ENCODE data around the gene DCANP1.

The DCANP1 gene

DNA sequence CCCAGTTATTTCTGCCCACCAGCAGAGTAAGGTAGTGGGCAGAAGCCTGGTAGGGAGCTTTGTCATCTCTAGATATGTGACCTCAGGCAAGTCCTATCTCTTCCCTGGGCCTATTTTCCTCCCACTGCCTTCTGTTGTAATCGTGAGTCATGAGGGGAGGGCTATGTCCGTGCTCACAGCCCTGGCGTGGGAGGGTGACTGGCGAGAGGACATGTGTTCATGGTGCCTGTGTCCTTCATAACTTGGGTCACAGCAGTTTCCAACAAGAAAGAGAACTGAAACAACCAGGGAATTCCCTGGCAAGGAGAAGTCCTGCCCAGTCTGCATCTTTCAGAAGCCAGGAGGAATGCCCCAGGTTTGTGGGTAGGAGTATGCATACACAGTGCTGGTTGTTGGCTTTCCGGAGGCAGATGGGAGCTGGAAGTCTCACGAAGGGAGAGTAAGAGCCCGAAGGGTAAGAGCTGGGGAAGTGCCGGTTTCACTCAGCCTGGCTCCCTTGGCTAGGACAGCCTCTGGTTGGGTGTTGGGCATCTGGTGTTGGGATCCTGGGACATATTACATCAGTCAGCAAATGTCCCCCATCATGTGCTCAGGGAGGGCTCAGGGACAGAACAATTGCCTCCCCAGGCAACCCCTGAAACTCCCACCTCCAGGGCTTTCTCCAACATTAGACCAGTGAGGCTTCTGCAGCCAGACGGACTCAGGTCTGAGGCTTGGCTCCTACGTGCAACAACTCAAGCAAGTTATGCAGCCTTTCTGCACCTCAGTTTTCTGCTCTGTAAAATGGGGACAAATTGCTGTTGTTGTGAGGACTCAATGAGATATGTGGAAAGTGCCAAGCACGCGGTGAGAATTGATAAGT lies 9.3 kb upstream of the DCANP1 start:
- DNase-seq, result no peak

DNA sequence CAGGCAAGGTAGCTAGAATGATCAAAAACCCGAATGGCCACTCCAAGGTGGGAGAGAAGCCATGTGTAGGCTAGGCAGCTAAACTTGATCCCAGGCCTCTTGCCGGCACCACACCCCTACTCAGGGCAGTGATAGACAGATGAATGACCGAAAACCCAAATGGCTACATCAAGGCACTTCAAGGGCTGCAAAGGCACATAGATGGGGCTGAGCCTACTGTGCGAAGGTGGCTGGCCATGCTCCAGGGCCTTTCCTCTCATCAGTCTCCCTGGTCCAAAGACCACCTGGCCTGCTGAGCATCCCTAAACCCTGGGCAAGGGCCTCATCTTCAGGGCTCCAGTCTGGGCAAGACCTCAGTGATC lies 8.7 kb upstream of the DCANP1 start:
- DNase-seq, result no peak

DNA sequence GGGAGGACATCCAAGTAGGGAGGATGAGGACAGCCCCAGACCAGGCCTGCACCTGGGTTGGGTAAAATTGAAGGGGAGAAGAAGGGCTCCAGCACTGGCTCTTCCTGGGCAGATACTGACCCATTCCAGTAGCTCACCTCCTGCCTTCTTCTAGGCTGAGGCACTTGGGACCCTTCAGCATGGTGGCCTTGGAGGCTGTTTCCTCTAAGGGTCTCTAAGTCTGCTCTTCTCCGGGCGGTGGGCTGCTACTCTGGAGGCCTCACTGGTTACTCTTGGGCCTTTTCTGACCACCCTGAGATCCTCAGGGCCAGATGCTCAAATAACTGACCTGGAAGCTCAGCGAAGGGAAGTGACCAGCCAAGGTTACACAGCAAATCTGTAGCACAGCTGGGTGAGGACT lies 7.8 kb upstream of the DCANP1 start:
- no peak for DNase-seq

DNA sequence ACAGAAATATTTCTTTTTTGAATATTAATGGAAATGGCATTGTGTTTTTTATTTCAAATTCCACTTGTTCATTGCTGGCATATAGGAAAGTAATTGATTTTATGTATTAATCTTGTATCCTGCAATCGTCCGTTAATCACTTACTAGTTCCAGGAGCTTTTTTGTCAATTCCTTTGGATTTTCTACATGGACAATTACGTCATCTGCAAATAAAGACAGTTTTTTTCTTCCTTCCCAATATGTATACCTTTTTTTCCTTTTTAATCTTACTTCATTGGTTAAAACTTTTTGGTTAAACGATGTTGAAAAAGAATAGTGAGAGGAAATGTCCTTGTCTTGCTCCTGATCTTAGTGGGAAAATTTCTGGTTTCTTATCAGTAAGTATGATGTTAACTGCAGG lies 6.5 kb upstream of the DCANP1 start:
- DNase-seq, result no peak

DNA sequence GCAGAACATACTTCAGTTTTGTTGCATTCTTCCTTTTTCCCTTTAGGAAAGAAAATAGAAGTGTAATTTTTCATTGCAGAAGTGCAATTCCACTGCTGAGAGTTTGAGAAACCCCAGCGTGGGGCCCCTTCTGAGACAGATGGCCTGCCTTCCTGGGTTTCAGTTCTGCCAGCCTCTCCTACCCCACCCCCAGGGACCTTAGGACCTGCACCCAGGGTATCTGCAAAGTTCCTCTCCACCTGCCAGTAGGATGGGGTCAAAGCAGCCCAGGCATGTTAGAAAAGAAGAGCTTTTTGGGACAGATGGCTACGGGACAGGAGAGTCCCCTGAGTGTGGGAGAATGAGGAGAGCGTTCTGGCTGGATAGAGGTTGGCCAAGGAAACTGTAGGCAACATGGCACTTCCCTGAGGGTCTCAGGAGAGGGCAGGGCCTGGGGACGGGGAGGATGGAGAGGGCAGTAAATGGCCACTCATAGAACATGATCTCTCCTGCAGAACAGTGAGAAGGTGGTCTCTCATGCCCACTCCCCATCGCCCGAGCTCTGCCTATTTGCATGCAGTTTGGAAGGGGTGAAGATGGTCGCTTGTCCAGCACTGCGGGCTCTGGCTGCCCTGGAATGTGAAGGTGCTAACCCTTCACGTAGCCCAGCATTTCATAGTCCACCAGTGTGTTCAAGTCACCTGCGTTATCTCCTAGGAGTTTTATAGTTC lies 5.3 kb upstream of the DCANP1 start, which contains the start of gene TIFAB:
Gene TIFAB, minus strand, starts transcription at position 31 of the 710 bp plus-strand sequence. CDS start 2,412 bp downstream, outside the sequence.
- no peak for DNase-seq

DNA sequence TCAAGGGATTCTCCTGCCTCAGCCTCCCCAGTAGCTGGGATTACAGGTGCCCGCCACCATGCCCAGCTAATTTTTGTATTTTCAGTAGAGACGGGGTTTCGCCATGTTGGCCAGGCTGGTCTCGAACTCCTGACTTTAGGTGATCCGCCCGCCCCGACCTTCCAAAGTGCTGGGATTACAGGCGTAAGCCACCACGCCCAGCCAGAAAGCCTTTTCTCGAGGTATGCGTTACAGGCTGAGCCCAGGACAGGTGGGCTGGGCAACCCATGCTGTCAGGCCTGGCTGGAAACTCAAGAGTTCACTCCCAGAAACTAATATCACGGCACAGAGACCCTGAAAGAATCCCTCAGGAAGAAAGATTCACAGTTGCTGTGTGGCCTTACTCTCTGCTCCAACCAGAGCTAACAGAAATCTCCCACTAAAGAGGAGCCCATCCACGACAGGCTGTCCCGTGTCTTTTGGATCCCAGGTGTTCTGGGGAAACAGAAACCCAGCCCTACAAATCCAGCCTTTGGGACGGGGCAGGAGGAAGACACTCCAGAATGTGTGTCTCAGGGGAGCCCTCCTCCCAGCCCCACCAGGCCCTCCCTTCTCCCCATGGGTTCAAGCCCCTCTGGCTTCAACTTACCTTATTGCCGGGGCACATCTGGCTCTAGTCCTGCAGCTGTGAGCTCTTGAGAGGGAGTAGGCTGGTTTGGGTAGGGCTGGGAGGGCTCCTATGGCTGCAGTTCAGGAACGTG lies 4.6 kb upstream of the DCANP1 start:
- DNase-seq, result no peak

DNA sequence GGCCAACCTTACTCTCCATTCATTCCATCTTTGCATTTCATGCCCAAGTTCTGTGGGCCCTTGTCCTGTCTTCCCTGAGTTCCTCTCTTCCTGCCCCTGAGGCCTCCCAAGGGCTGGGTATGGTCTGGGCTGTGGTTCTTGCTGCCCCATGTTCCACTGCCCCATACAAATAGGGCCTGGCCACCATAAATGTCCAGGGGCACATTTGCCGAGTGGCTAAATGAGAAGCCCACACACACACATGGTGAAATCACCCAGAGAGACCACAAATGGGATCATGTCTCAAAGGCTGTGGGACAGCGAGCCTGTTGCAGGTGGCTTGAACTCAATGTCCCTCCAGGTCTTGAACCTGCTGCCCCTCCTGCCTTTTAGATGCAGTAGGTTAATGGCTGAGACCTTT lies 3.8 kb upstream of the DCANP1 start:
- no peak for DNase-seq

DNA sequence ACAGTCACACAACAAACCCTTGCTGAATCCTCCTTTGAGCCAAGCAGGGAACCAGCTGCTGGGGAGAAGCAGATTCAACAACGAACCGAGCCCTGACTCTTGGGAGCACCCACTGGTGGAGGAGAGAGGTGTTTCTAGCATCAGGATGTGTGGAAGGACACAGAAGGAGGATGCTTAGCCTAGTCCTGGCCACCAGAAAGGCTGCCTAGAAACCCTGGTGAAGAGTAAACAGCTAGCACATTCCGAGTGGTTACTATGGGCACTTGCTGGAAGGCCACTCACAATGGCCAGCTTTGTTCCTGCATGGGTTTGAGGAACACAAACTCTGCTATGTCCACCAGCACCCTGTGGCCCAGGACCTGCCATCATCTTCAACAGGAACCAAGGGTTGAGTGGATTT lies 3.2 kb upstream of the DCANP1 start:
- DNase-seq, result no peak

DNA sequence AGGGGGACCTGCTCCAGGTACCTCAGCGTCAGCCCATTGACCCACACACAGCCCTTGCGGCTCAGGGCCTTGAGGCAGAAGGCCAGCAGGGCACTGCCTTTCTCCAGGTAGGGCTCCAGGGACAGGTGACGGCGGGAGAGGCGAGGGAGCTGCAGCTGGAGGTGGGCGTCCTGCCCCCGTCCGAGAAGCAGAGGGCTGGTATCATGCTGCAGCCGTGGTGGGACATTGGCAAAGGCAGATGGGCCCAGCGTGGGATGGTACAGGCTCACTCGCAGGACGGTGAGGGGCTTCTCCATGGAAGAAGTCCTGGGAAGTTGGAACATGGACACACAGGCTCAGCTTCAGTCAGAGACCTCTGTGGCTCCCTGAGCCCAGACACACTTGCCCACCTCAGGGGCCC lies 2.5 kb upstream of the DCANP1 start:
- DNase-seq, result no peak

DNA sequence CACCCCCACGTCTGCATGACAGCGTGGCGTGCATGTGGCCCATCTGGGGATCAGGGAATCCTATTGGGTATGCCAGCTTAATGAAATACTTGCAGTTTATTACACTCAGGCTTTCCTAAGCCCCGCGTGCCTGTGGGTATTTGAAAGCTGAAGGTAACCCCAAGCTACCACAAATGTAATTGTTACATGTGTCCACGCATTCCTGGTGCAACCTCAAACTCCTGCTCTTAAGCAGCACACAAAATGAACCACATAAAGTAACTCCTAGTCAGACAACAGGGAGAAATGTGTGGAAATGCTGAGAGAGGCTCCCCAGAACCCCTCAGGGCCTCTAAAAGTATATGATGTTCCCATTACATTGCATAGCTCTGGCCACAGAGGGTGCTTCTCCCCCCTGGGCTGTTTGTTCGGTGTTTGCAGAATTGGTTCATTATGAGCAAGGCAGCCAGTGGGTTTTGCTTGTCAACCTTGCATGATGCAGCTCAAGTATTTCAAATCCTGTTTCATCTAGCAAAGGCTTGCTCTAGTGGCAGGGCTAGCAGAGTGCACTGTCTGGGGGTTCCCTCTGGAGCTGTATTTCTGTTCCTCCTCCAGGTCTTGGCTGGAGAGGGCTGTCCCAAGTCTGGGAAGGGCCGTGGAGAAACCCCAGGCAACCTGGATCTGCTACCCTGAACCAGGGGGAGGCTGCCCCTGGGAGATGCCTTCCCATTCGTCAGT lies 1.8 kb upstream of the DCANP1 start:
- DNase-seq, result no peak

DNA sequence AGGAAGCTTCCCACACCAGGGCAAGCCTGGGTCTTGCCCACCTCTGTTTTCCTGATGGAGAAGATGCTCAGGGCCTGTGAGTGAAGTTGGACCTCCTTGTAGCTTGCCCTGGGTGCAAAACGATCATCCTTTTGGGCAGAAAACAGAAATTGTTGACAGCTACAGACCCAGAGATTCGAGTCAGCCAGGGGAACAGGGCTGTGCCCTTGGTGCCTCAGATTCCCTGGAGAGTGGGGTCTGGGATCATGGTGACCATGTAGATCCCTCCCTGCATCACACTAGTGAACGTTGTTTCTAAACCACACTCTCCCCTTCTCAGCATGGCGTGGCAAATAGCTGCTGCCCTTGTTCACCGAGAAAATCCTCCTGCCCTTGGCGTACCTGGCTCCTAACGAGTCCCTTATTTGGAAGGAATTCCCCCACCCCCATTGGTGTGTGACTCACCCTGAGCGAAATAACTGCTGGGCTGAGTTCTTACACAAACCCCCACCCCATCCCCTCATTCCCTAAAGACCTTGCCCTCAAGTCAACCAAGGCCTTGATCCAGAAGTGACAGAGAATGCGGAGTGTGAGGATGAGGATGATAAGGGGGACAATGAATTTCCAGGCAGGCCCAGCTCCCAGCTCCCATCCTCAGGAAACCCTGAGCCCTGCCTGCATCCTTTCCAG lies 1.1 kb upstream of the DCANP1 start:
- no peak for DNase-seq

DNA sequence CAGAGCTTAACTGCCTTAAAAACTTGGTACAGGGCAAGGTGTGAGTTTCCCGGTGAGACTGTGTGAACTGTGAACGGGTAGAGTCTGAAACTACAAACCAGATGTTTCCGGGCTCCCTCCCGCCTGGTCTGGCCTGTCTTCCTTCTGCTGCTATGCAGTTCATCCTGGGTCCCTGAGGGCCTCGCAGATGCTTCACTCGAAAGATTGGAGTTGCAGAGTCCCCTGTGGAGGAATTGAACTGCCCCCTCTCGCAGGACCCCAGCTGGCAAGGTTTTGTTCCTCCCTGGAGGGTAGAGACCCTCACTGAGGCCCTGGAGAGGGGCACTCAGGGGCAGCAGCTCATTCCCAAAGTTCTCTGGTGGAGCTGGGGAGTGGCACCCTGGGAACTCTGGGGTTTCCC lies 533 bp downstream of the DCANP1 start:
- no peak for DNase-seq

DNA sequence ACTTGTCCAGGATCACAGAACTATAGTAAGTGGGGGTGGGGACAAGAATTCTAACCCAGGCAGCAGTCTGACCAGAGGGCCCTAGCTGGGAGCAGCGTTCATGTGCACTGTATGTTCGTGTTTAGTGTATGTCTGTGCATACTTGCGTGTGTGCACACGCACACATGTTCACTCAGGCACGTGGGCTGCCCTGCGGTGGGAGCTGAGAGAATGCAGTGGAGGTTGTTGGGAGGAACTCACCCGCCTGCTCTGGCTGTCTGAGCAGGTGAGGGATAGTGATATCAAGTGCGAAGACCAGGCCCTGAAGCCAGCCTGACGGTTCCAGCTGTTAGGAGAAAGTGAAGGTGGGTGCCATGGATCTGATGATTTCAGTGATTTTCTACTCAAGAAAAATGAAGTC lies 942 bp downstream of the DCANP1 start:
- DNase-seq, result no peak

DNA sequence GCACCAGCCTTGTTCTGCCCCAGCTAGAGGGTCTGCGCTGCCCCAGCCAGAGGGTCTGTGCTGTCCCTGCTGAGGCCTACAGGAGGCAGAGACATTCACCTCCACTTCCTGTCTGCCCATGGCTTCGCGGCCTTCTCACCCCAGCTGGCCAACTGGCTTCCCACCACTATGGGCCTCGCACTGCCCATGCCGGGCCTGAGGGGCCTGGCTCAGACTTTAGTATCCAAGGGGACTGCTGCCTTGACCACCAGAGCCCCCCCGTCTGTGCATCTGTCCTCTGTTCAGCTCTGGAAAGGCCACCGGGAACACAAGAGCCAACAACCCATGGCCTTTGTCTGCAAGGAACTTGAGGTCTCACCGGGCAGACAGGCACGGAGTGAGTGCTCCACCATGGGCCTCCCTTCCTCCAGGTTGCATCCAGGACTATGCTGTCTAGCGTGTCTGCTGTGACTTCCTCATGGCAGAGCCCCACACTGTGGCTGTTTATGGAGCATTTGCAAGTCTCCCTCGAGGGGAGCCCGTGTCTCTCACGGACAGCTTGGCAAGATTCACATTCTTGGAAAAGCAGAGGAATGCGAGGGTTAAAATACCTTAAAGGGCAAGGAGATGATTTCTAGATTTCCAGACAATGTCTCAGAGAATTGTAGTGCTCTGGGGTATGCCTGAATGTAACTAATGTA lies 1.7 kb downstream of the DCANP1 start:
- no peak for DNase-seq

DNA sequence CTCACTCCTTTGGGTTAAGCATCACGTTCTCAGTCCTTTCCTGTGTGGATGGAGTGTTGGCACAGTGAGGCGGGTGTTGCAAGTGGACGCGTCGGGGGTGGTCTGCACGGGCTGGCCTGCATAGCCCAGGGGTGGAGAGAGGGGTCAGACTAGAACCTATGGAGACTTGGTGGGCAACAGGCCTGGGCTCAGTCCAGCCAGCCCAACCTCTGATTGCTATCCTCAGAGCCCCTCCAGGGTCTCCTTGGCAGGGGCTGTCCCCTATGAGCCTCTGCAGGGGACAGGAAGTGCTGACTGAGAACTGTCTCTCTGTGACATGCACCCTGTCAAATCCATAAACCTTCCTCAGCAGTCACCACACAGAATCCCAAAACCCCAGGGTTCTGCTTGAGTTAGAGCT lies 2.3 kb downstream of the DCANP1 start:
- no peak for DNase-seq

DNA sequence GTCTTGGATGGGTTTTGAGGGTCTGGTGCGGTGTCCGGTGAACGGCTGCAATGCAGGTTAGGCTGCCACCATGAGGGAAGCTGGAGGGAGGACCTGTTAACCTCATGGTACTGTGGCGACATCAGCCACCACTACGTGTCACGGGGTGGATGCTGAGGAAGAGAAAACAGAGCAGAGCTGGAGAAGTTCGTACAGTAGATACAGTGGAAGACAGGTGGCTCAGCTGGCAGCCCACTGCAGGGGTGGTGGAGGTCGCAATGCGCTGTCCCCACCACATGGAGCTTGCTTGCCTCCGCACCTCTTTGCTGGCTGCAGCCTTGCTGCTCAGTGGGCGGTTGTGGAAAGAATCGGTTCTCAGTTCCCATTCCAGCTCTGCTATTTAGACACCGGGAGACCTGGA lies 2.8 kb downstream of the DCANP1 start:
- DNase-seq, result no peak

DNA sequence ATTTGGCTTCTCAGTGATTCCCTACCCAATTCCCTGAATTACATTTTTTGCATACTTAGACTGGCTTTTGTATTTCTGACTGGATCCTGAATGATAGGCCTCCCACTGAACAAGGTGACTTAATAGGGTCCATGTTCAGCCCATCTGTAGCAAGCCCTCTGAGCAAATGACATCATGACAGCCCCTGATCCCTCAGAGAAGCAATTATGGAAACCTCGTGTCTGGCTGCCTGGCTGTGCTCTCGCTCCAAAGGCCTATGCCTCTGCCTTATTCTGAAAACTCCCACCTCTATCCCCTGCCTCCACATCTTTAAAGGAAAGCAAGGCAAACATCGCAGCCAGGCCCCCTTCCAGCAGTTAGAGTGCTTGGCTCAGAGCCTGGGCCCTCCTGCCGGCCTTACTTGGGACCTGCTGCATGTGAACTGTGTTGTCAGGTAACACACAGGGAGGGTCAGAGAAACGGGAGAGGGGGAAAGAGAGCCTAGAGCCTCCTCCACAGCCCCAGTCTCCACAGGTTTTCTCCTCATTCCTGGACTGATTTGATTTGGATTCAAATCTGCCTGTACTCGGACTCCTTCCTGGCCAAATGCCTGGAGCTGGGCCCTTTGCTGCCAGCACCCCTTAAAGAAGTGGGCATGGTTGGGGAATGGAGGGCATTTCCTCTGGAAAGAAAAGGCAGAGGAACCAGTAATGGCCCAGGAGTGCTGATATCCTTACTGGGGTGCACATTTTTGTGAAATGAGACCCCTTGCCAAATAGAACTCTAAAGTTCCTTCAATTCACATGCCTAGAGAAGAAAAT lies 3.8 kb downstream of the DCANP1 start:
- no peak for DNase-seq

DNA sequence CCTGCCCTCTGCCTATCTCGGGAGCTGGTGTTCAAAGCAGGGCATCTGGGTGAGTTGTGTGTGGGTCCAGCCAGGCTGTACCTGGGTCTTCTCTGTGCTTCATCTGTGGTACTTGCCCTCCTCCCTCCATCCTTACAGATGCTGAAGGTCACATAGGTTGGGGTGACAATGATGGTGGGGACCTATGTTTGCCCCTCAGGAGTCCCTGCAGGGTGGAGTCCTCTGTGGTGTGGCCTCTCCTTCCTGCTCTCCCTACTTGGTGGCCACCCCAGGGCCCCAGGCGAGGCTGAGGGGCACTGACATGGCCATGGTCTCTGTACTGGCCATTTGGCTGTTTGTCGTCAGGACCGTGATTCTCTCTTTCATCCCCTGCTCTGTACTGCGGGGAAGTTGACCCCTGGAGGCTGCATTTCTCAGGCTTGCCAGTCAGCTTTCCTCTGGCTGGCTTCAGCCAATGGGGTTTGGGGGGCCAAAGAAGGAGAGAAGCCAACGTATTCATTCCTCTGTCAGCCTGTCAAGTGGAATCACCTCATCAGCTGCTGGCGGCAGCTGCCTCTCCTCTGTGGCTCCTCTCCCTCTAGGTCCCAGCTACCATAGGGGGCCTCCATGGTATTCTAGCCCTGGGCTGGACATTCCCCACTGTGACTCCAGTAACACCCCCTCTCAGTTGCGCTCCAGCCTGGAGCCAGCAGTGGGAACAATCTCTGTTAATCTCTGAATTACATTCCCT lies 4.6 kb downstream of the DCANP1 start:
- no peak for DNase-seq

DNA sequence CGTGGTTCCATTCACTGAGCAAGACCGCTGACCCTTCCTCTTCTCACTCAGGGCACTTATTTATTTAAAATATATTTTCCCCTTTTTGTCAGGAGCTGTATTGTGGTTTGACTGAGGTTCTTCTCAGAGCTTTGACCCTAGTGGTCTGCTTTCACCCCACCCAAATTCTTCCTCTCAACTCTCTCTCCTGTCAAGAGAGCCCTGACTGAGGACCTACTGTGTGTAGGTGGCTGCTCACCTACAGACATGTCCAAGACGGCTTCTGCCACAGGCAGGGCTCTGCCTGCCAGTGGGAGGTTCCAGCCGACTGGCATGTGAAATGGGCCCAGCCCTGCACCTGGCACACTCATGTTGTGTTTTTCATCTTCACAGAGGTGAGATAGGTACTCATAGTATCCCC lies 5.2 kb downstream of the DCANP1 start:
- DNase-seq, result no peak

DNA sequence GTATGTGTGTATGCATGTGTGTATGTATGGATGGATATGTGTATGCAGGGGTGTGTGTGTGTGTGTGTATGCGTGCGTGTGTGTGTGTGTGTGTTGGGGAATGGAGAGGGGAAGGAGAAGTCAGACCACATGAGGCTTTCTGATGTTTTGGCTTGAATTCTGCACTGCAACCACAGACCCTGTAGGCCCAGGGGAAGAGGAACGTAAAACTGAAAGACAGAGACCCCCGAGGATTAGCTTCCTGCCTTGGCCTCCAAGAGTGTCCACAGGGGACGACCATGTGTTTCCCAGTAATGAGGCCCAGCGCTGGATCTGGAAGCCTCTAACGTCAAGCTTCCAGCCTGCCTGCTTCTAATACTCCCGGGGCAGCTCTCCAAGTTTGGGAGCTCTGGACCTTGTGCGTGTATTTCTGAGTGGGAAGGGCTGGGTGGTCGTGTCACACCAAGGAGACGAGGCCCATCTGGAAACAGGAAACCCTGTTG lies 5.8 kb downstream of the DCANP1 start:
- no peak for DNase-seq

Measured in NCI-H2081 (cell line).